GM19193 (cell line): ENCODE results near the gene ZNF440.

Source experiments
- POLR2A ChIP-seq: IDR thresholded peaks from 4 replicates; pipeline ENCODE4 v1.6.1; 2011; ENCODE audit not compliant: insufficient read depth, insufficient read length; ENCODE audit errors: extremely low read depth

The ZNF440 gene

DNA sequence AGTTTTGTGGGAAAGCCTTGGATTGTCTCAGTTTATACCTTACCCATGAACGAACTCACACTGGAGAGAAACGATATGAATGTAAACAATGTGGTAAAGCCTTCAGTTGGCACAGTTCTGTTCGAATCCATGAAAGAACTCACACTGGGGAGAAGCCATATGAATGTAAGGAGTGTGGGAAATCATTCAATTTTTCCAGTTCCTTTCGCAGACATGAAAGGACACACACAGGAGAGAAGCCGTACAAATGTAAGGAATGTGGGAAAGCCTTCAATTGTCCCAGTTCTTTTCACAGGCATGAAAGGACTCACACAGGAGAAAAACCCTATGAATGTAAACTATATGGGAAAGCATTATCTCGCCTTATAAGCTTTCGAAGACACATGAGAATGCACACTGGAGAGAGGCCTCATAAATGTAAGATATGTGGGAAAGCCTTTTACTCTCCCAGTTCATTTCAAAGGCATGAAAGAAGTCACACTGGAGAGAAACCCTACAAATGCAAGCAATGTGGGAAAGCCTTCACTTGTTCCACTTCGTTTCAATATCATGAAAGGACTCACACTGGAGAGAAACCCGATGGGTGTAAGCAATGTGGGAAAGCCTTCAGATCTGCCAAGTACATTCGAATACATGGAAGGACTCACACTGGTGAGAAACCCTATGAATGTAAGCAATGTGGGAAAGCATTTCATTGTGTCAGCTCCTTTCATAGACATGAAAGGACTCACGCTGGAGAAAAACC is 7.5 kb upstream of the ZNF440 start:
- TF ChIP-seq POLR2A: no peak

DNA sequence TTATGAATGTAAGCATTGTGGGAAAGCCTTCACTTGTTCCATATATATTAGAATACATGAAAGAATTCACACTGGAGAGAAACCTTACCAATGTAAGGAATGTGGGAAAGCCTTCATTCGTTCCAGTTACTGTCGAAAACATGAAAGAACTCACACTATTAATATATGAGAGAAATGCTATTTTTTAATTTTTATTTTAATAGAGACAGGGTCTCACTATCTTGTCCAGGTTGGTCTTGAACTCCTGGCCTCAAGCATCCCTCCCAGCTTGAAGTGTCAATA is 7.0 kb upstream of the ZNF440 start:
- TF ChIP-seq POLR2A: no peak

DNA sequence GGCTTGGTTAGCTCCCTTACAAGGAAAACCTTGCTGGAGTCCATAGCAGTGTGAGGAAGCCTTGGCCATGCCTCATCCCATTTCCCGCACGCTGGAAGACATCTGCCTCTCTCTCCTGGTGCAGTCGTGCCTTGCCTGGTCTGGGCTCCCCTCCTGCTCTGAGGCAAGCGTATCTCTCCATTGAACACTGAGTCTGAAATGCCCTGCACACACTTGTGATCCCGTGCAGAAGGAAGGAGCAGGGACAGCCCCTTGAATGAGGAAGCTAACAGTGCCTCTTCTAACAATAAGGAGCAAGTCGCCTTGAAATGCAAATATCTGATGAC is 407 bp upstream of the ZNF440 start:
- TF ChIP-seq POLR2A: no peak

DNA sequence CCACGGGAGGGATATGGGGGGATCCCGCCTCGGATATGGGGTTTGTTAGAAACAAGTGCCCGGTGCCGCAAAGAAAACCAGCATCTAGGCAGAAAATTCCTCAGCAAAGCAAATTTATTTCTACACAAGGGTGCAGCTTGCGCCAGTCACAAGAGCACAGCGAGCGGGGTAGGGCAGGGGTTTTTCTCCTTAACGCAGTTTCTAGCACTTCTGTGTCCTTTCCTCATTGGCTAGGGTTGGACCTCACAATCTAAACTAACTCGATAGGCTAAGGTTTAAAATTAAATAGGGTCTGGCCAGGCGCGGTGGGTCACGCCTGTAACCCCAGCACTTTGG is 595 bp downstream of the ZNF440 start:
- no peak for TF ChIP-seq POLR2A

DNA sequence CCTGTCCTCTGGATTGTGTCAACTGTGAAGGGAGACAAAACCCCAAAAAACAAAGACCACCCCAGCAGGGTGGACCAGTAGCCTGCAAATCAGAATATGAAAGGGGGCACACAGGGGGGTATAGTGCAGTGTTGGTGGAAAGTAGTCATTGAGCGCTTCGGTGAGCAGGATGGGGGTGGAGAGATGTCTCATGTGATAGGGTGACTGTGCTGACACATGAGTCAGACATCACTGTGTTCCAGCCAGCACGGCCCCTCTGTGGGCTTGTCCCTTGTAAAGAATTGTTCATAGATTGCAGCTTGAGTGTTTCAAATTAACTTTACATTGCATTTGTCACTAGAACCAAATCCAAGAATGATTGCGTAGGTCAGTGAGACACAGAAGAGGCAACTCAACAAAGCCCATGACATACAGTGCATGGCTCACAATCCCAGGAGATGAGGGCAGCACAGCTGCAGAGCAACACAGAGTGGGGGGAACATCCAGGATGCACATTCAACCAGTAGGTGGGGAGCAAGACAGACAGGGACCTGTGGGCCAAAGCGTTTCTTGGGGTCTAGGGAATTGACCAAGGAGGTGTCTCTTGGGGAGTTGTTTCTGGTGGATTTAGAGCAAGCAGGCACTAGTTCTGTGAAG is 7.5 kb downstream of the ZNF440 start:
- TF ChIP-seq POLR2A: no peak

DNA sequence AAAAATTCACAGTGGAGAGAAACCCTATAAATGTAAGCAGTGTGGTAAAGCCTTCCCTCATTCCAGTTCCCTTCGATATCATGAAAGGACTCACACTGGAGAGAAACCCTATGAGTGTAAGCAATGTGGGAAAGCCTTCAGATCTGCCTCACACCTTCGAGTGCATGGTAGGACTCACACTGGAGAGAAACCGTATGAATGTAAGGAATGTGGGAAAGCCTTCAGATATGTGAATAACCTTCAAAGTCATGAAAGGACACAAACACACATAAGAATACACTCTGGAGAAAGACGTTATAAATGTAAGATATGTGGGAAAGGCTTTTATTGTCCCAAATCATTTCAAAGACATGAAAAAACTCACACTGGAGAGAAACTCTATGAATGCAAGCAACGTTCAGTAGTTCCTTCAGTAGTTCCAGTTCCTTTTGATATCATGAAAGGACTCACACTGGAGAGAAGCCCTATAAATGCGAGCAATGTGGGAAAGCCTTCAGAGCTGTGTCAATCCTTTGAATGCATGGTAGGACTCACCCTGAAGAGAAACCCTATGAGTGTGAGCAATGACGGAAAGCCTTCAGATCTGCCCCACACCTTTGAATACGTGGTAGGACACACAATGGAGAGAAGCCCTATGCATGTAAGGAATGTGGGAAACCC is 18.3 kb downstream of the ZNF440 start:
- no peak for TF ChIP-seq POLR2A

DNA sequence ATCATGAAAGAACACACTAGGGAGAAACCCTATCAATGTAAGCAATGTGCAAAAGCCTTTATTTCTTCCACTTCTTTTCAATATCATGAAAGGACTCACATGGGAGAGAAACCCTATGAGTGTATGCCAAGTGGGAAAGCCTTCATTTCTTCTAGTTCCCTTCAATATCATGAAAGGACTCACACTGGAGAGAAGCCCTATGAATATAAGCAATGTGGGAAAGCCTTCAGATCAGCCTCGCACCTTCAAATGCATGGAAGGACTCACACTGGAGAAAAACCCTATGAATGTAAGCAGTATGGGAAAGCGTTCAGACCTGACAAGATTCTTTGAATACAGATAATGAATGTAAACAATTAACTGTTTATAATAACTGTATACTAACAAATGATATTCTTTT is 19.5 kb downstream of the ZNF440 start:
- TF ChIP-seq POLR2A: no peak

DNA sequence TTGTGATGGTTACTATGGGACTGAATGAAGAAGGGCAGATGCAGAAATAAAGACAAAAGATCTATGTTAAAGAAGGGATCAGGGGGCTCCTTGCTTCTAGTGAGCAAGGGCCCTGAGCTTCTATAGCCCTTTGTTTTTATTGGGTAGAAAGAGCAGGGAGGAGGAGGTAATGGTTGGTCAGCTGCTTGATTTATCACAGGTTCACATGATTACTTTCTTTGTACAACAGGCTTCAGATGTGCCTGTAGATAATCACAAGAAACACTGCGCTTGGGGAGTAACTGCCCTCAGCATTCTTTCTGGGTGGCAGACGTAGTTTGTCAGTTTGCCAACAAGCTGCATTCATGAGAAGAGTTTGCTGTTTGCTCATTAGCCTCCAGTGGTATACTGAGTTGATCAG is 29.6 kb downstream of the ZNF440 start:
- no peak for TF ChIP-seq POLR2A

DNA sequence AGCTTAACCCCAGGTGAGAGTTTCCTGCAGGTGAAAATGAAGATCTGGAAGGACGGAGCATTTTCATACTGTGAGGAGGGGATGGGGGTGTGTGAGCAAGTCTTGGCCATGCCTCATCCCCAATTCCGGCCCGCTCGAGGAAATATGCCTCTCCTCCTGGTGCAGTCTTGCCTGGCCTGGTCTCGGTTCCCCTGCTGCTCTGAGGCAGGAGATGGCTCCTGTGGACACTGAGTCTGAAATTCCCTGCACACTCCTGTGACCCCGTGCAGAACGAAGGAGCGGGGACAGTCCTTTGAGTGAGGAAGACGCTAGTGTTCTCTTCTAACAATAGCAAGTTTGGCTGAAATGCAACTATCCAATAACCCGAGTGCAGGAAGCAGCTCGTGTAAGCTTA is 34.1 kb downstream of the ZNF440 start:
- TF ChIP-seq POLR2A: no peak

DNA sequence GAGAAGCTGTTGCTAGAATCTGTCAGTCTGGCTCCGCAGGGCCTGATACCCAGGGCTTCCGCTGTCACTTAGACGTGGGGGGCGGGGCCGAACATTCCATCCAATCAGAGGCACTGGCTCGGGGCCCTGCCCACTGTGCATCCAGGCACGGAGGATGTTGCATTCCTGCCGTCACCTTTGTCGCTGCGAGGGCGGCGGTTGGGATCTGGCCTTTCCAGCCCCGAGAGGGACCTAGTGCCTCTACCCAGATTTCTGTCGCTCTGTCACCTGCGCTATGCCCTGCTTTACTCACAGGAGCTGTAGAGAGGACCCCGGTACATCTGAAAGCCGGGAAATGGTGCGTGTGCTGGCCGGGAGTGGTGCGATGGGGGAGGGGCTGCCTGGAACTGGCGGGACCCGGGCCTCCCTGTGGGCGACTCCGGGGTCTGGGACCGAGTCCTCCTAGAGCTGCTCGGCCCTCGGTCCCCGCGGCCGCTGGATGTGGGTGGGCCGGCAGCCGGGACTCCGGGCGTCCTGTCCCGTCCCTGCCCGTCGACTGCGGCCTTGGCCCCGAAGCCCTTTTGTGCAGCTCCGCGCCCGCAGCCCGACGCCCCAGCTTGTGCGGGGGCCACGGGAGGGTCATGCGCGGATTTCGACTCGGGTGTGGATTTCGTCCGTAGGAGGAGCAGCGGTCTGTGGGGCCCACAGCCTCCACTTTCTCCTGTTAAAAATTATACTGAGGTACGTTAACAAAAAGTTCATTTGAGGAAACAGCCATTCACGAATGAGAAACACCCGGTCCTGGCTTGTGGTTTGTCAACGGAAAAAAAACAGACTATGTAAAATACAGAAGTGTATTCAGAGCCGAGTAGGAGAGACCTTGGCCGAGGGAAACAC is 34.8 kb downstream of the ZNF440 start, which contains the start of gene ZNF439:
TSS of gene ZNF439 (plus strand) at position 133 of the 876 bp plus-strand sequence. CDS start at position 275, 142 bp downstream.
- TF ChIP-seq POLR2A: no peak

DNA sequence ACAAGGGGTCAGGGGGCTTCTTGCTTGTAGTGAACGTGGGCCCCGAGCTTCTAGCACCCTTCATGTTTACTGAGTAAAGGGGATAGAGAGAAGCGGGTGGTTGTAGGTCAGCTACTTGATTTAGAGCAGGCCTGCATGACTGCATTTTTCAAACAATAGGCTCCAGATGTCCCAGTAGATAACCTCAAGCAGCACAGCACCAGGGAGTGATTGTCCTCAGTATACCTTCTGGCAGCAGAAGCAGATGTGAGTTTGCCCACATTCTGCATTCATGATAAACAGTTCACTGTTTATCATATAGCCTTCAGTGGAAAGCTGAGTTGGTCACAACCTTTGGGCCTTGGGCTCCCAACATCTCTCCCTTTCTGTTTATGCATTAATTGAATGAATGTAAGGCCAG is 39.3 kb downstream of the ZNF440 start:
- TF ChIP-seq POLR2A: no peak

DNA sequence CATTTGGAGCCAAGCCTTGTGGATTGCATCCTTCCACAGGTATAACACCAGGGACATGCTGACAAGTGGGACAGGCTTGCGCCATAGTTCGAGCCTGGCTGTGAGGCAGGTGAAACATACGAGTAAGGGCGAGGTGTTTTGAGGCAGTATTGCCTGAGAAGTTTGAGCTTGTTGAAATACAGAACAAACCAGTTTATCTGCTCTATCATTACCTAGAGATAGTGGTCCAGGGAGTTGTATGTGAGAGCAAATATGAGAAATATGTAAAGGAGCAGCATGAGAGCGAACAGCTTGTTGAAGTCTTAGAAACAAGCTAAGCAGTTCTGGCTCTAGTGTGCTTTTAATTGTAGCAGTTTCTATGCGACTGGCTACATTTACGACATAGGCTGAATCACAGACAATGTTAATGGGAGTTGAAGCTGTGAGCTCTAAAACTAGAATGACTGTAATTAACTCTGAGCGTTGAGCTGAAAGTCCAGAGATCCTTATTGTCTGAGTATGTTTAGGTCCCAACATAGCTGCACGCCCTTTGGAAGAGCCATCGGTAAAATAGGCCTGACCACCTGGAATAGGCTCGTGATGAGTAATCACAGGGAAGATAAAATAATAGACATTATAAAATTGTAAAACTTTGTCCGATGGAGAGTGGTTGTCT is 42.6 kb downstream of the ZNF440 start:
- no peak for TF ChIP-seq POLR2A

DNA sequence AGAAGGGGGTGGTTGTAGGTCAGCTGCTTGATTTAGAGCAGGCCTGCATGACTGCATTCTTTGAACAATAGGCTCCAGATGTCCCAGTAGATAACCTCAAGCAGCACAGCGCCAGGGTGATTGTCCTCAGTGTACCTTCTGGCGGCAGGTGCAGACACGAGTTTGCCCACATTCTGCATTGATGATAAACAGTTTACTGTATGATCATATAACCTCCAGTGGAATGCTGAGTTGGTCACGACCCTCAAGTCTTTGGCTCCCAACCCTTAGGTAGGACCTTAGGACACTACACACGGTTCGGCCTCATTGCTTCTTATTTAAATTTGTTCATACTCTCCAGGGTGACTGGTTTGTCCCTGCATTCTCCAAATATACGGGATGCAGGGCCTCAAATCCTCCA is 46.6 kb downstream of the ZNF440 start:
- TF ChIP-seq POLR2A: no peak

DNA sequence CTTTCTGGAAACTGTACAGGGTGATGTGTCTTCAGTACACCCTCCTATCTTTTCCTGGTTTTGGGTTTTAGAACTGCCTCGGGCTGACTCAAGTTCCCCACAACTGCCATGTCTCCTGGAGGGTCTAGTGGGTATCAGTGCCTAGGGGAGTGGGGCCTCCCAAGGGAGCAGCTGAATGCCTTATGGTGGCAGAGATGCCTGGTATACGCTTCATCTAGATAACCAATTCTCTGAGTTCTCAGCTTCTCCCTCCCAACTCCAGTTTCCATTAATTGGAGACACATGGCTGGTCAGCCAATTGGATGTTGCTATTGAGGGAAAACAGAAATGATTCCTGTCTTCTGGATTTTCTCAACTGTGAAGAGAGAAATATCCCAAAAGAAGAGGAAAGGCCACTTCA is 47.2 kb downstream of the ZNF440 start:
- no peak for TF ChIP-seq POLR2A

DNA sequence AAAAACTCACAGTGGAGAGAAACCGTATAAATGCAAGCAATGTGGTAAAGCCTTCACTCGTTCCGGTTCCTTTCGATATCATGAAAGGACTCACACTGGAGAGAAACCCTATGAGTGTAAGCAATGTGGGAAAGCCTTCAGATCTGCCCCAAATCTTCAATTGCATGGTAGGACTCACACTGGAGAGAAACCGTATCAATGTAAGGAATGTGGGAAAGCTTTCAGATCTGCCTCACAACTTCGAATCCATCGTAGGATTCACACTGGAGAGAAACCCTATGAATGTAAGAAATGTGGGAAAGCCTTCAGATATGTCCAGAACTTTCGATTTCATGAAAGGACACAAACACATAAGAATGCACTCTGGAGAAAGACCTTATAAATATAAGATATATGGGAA is 54.1 kb downstream of the ZNF440 start:
- no peak for TF ChIP-seq POLR2A
